ENCODE data around the gene KDM1B.

GRCh38 chr6:18204691-18205090, 49.5 kb downstream of the KDM1B start:
- TF ChIP-seq TAF1 (IDR thresholded peaks at IDR 0.05; ENCODE audit: borderline replicate concordance, insufficient read depth, low read length) (no peak), POLR2AphosphoS5 (IDR thresholded peaks at IDR 0.05; ENCODE audit: low read depth, low read length) (no peak)
